ENCODE data around the gene ZNF202.

The ZNF202 gene

GRCh38 chr11:123682696-123683410 is 58.6 kb downstream of the ZNF202 start:
- DNase-seq: no peak

- no peak for DNase-seq
Measured at GRCh38 chr11:123681030-123681429, 60.4 kb downstream of the ZNF202 start.

- no peak for DNase-seq
Measured at GRCh38 chr11:123678246-123678645, 63.2 kb downstream of the ZNF202 start.

- DNase-seq: no peak
Measured at GRCh38 chr11:123677510-123677909, 64.0 kb downstream of the ZNF202 start.

- DNase-seq: no peak
Measured at GRCh38 chr11:123674297-123674696, 67.2 kb downstream of the ZNF202 start.
